ENCODE data around the gene CDC42BPG. TPM values are rescaled to one million over a fixed set of nuclear protein-coding genes. Genes with fewer than 3 reads are reported as not detected.

CDC42BPG gene
- total RNA-seq, 1 experiment from 2014 or later, result 30.1 TPM

DNA sequence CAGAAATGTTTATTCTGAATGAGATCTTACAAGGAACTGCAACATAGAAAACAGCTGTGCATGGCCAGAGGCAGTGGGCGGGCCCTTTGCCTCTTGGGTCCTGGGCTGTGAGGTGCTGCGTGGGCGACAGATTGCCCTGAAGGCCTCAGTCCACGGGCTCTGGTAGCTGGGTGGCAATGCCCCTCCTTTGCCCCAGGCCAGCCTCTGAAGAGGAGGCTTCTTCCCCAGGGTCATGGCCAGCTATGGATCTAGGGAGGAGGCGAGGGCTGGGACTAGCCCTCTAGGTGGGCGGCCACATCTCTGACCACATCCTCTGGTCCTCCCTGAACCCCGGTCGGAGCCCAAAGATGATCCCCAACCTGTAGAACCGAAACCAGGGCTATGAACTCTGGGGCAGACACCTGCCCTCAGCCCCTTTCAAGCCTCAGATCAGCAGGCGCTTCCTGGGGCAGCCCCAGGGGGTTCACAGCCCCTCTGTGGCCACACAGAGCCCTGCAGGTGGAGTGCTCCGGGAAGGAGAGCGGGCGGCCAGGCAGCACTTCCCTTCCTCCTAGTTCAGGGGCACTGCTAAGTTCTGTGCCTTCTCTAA lies 6.6 kb upstream of the CDC42BPG start:
- Histone ChIP-seq H3K4me2 (ENCODE audit: low read length) (peak overlapping the region; percentile 53), H3K27ac (ENCODE audit: low read depth, low read length) (peak overlapping the region; percentile 64), H3K79me2 (ENCODE audit: insufficient read depth, low read length) (peaks cover 20% of the 10 kb centered on the region), H3K9me2 (ENCODE audit: insufficient read depth) (no peaks in the 10 kb centered on the region), H3K4me3 (replicated peaks in 1 of 2; ENCODE audit: low read depth in 1 of 2, low read length in 2 of 2) (no peak overlapping the region), H2AFZ (ENCODE audit: low read depth, low read length, poor library complexity, severe bottlenecking) (no peak overlapping the region), H3K36me3 (ENCODE audit: control insufficient read depth in 1 of 2, insufficient read depth in 2 of 2, low read length in 2 of 2) (peaks cover 0 to 24% of the 10 kb centered on the region in 2 experiments; a peak in 2 of 4 replicates), H3K9ac (ENCODE audit: low read length) (peak overlapping the region; percentile 65; the same call in 1 of the 2 replicates), H3K9me3 (ENCODE audit: control insufficient read depth in 1 of 2, insufficient read depth in 1 of 2, low read depth in 1 of 2, low read length in 2 of 2) (no peaks in the 10 kb centered on the region), H4K20me1 (ENCODE audit: insufficient read depth) (no peaks in the 10 kb centered on the region), H3K4me1 (ENCODE audit: control insufficient read depth in 1 of 2, insufficient read depth in 2 of 2, low read length in 2 of 2) (peaks cover 87 to 98% of the 10 kb centered on the region in 2 experiments), H3K27me3 (ENCODE audit: insufficient read depth, low read length) (no peaks in the 10 kb centered on the region)
- POLR2A ChIA-PET, result interaction anchor here (9.0 kb wide), 1 partner anchor 27 kb away, joined by 56 read pairs; the partner anchor contains the start of gene EHD1
- RAD21 ChIA-PET (ENCODE audit: low non-redundant PET in 1 of 2, low total read pairs in 2 of 2, uncharacterized antibody in 2 of 2, unreplicated experiment in 2 of 2), result no interaction called here
- TF ChIP-seq, protein P1, sequence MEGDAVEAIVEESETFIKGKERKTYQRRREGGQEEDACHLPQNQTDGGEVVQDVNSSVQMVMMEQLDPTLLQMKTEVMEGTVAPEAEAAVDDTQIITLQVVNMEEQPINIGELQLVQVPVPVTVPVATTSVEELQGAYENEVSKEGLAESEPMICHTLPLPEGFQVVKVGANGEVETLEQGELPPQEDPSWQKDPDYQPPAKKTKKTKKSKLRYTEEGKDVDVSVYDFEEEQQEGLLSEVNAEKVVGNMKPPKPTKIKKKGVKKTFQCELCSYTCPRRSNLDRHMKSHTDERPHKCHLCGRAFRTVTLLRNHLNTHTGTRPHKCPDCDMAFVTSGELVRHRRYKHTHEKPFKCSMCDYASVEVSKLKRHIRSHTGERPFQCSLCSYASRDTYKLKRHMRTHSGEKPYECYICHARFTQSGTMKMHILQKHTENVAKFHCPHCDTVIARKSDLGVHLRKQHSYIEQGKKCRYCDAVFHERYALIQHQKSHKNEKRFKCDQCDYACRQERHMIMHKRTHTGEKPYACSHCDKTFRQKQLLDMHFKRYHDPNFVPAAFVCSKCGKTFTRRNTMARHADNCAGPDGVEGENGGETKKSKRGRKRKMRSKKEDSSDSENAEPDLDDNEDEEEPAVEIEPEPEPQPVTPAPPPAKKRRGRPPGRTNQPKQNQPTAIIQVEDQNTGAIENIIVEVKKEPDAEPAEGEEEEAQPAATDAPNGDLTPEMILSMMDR (IDR thresholded peaks at IDR 0.05 in 2 of 3, conservative IDR thresholded peaks at IDR 0.05 in 1 of 3; ENCODE audit: borderline replicate concordance in 1 of 3, insufficient read depth in 1 of 3, low read depth in 2 of 3, low read length in 2 of 3), result 0 out of 6 replicates have a peak, but pooled peaks of 1 of the 3 experiments have one; percentile 17
- no peak for TF ChIP-seq ZNF274 (IDR thresholded peaks at IDR 0.05; ENCODE audit: low read depth, low read length)
- CTCF ChIA-PET, result interaction anchor here (1.1 to 7.3 kb wide), 2 partner anchors 40 to 260 kb away, joined by 3 to 112 read pairs; no protein-coding TSS in a partner anchor
- no TSS peak for BruUV-seq (replicated peaks)
- intact Hi-C loops (cut with micrococcal nuclease), result no loop called here
- ATAC-seq, result no peak
- no peak for DNase-seq (ENCODE audit: low read depth, low spot score)

DNA sequence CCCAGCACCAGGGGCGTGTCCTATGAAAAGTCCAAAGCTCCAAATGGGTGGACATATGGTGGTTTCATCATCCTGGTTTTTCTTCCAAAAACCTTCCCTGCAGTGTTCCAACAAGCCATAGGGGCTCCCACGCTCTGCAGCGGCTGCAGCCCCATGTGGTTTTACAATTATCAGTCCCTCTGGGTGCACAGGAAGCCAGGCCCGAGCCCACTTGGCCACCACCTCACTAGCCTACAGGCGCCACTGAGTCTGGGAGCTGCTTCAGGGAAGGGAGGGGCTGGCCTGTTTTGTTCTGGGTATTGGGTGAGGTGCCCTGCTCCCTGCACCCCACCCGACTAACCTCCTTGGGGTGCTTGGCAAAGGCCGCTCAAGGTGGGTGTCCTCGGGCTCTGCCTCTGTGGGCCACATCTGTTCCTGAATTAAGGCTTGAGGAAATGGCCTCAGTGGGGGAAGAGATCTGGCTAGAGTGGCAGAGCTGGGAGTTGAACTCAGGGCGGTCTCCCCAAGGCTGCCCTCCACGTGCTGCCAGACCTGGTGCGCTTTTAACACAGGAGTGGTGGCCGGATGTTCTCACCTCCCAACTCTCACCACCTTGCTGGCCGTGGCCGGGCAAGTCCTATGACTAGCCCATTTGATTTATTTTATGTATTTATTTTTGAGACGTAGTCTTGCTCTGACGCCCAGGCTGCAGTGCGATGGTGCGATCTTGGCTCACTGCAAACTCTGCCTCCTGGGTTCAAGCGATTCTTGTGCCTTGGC lies 5.3 kb upstream of the CDC42BPG start:
- Histone ChIP-seq H3K4me2 (ENCODE audit: low read length) (0 out of 2 replicates have a peak overlapping the region, but pooled peaks have one; percentile 25), H3K36me3 (ENCODE audit: control insufficient read depth in 1 of 2, insufficient read depth in 2 of 2, low read length in 2 of 2) (peaks cover 0 to 22% of the 10 kb centered on the region in 2 experiments; a peak in 2 of 4 replicates), H3K27me3 (ENCODE audit: insufficient read depth, low read length) (no peaks in the 10 kb centered on the region), H3K27ac (ENCODE audit: low read depth, low read length) (peak overlapping the region; percentile 10; the same call in 1 of the 2 replicates), H3K9me2 (ENCODE audit: insufficient read depth) (no peaks in the 10 kb centered on the region), H3K9me3 (ENCODE audit: control insufficient read depth in 1 of 2, insufficient read depth in 1 of 2, low read depth in 1 of 2, low read length in 2 of 2) (no peaks in the 10 kb centered on the region), H3K4me1 (ENCODE audit: control insufficient read depth in 1 of 2, insufficient read depth in 2 of 2, low read length in 2 of 2) (peaks cover 83 to 98% of the 10 kb centered on the region in 2 experiments), H4K20me1 (ENCODE audit: insufficient read depth) (no peaks in the 10 kb centered on the region), H3K79me2 (ENCODE audit: insufficient read depth, low read length) (peaks cover 17% of the 10 kb centered on the region), H3K4me3 (replicated peaks in 1 of 2; ENCODE audit: low read depth in 1 of 2, low read length in 2 of 2) (no peak overlapping the region), H2AFZ (ENCODE audit: low read depth, low read length, poor library complexity, severe bottlenecking) (no peak overlapping the region), H3K9ac (ENCODE audit: low read length) (no peak overlapping the region)
- ATAC-seq (no peak), DNase-seq (ENCODE audit: low read depth, low spot score) (no peak)
- intact Hi-C loops (cut with micrococcal nuclease), result loop anchor here (5.0 to 10.0 kb wide), 4 partner anchors 148 to 405 kb away; partner anchors contain the start of genes BATF2, CAPN1 and SNX15
- BruUV-seq (replicated peaks), result no TSS peak
- POLR2A ChIA-PET, result interaction anchor here (1.0 to 6.0 kb wide), 3 partner anchors 28 to 41 kb away, joined by 3 to 36 read pairs (median 9); partner anchors contain the start of gene EHD1
- RAD21 ChIA-PET (ENCODE audit: low non-redundant PET in 1 of 2, low total read pairs in 2 of 2, uncharacterized antibody in 2 of 2, unreplicated experiment in 2 of 2), result no interaction called here
- CTCF ChIA-PET, result interaction anchor here (1.2 to 7.3 kb wide), 8 partner anchors 15 to 263 kb away, joined by 3 to 112 read pairs (median 6); partner anchors contain the start of genes BATF2 and TM7SF2
- no peak for TF ChIP-seq SP1 (IDR thresholded peaks at IDR 0.05; ENCODE audit: low read depth)
- TF ChIP-seq POLR2A (IDR thresholded peaks at IDR 0.05; ENCODE audit: borderline replicate concordance, extremely low read depth, insufficient read depth, insufficient read length), result no peak
- TF ChIP-seq TCF7L2 (IDR thresholded peaks at IDR 0.05; ENCODE audit: borderline replicate concordance, extremely low read depth, insufficient read depth, insufficient read length), result no peak
- TF ChIP-seq ELF1 (IDR thresholded peaks at IDR 0.05; ENCODE audit: borderline replicate concordance, low read depth), result no peak
- TF ChIP-seq, protein P2, sequence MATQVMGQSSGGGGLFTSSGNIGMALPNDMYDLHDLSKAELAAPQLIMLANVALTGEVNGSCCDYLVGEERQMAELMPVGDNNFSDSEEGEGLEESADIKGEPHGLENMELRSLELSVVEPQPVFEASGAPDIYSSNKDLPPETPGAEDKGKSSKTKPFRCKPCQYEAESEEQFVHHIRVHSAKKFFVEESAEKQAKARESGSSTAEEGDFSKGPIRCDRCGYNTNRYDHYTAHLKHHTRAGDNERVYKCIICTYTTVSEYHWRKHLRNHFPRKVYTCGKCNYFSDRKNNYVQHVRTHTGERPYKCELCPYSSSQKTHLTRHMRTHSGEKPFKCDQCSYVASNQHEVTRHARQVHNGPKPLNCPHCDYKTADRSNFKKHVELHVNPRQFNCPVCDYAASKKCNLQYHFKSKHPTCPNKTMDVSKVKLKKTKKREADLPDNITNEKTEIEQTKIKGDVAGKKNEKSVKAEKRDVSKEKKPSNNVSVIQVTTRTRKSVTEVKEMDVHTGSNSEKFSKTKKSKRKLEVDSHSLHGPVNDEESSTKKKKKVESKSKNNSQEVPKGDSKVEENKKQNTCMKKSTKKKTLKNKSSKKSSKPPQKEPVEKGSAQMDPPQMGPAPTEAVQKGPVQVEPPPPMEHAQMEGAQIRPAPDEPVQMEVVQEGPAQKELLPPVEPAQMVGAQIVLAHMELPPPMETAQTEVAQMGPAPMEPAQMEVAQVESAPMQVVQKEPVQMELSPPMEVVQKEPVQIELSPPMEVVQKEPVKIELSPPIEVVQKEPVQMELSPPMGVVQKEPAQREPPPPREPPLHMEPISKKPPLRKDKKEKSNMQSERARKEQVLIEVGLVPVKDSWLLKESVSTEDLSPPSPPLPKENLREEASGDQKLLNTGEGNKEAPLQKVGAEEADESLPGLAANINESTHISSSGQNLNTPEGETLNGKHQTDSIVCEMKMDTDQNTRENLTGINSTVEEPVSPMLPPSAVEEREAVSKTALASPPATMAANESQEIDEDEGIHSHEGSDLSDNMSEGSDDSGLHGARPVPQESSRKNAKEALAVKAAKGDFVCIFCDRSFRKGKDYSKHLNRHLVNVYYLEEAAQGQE (IDR thresholded peaks at IDR 0.05; ENCODE audit: low read depth), result no peak
- no peak for TF ChIP-seq RAD21 (IDR thresholded peaks at IDR 0.05; ENCODE audit: low read depth)
